Lower leg skin (tissue), 3 donors: ENCODE results near the gene ENTPD6.

Source experiments
- CTCF ChIP-seq, 3 donors: fragments of 450-650 bp; IDR thresholded peaks; one replicate each; pipeline ENCODE4 v1.5.1; 2016; ENCODE audit warnings: antibody characterized with exemption in 3 of 3, mild to moderate bottlenecking in 3 of 3, moderate library complexity in 2 of 3
- POLR2A ChIP-seq, 2 donors: fragments of 450-650 bp; IDR thresholded peaks; one replicate each; pipeline ENCODE4 v1.6.1; 2016 to 2017; ENCODE audit warnings: antibody characterized with exemption in 2 of 2, mild to moderate bottlenecking in 1 of 2, moderate library complexity in 1 of 2

- TF ChIP-seq POLR2A (IDR thresholded peaks at IDR 0.05) (no peak), CTCF (IDR thresholded peaks at IDR 0.05) (no peak)
These were observed 11.8 kb downstream of the ENTPD6 start for GRCh38 chr20:25207149-25207959.
